Sigmoid colon (tissue), 7 donors: ENCODE measurements around the gene TRAP1. TPM values are rescaled to one million over a fixed set of nuclear protein-coding genes. Genes with fewer than 3 reads are reported as not detected.

Experiments used
- DNase-seq: peaks from one replicate; pipeline ENCODE4 v3.0.0-alpha.2; 2019
- H3K27ac ChIP-seq, 4 donors: fragments of 200-600 bp; sonication (generic); one replicate each; pipeline ENCODE4 v1.5.1; 2016 to 2019; ENCODE audit warnings: mild to moderate bottlenecking in 1 of 4
- H3K27me3 ChIP-seq, 3 donors: fragments of 200-600 bp; sonication (generic); one replicate each; pipeline ENCODE4 v1.5.1; 2019; ENCODE audit warnings: mild to moderate bottlenecking in 1 of 3
- H3K36me3 ChIP-seq, 4 donors: fragments of 200-600 bp; sonication (generic); one replicate each; pipeline ENCODE4 v1.5.1; 2016 to 2019
- H3K4me1 ChIP-seq, 4 donors: fragments of 200-600 bp; sonication (generic); one replicate each; pipeline ENCODE4 v1.5.1; 2017 to 2019
- H3K4me3 ChIP-seq, 4 donors: fragments of 200-600 bp; sonication (generic); one replicate each; pipeline ENCODE4 v1.5.1; 2017 to 2019; ENCODE audit warnings: mild to moderate bottlenecking in 2 of 4, moderate library complexity in 1 of 4
- H3K9me3 ChIP-seq, 4 donors: fragments of 200-600 bp in 3 of 4; sonication (generic) in 3 of 4; one replicate each; pipeline versions ENCODE4 v1.5.1 to v1.6.1; 2013 to 2019
- CTCF ChIP-seq, 4 experiments: fragments of 450-650 bp in 3 of 4; fragments of 200-600 bp in 1 of 4; IDR thresholded peaks; one replicate each; pipeline ENCODE4 v1.5.1; 2016 to 2019; ENCODE audit warnings: antibody characterized with exemption in 4 of 4, mild to moderate bottlenecking in 3 of 4, moderate library complexity in 2 of 4
- EP300 ChIP-seq, 4 donors: sonication (generic); formaldehyde crosslinking; IDR thresholded peaks; one replicate each; pipeline ENCODE4 v1.6.1; 2017; ENCODE audit warnings: antibody characterized with exemption in 4 of 4
- POLR2A ChIP-seq, 2 donors: fragments of 450-650 bp; IDR thresholded peaks; one replicate each; pipeline ENCODE4 v1.6.1; 2016; ENCODE audit warnings: antibody characterized with exemption in 2 of 2, mild to moderate bottlenecking in 2 of 2, moderate library complexity in 2 of 2
- POLR2AphosphoS5 ChIP-seq, 4 donors: sonication (generic); formaldehyde crosslinking; IDR thresholded peaks; one replicate each; pipeline ENCODE4 v1.6.1; 2017; ENCODE audit warnings: antibody characterized with exemption in 4 of 4
- WGBS, 2 donors: extraction: QIAGEN DNeasy Blood & Tissue Kit; methylation state at CpG; one replicate each; pipeline ENCODE4 v1.1.7; 2013; 5-methylcytosine and 5-hydroxymethylcytosine counted together
- intact Hi-C: fragments of 100-400 bp; cut with DNase I; formaldehyde crosslinking; loops from one replicate; pipeline ENCODE4 v1.15.1; 2023
- polyA plus RNA-seq, 3 donors: library from polyadenylated mRNA; stranded (reverse); fragments of 200-250 nt; gene quantifications; one replicate each; pipeline ENCODE4 v1.2.3, GENCODE V29; 2013
- total RNA-seq, 4 donors: library from RNA; depleted of rRNA; stranded (reverse); fragments of >200 nt; gene quantifications; one replicate each; pipeline ENCODE4 v1.1.0, GENCODE V29; 2016
- donor health status: healthy with polysubstance abuse.
- donor health status: Bipolar disorder and iron deficiency.
- donor health status: healthy.

The TRAP1 gene
- total and polyA plus RNA-seq, 7 donors: 17.4 to 64.9 (median 45.6) TPM

- H3K9me3 ChIP-seq: no peaks in the 10 kb centered on the region
- DNase-seq: no peak
- no peak overlapping the region for H3K4me3 ChIP-seq
- intact Hi-C loops: no loop called here
- peaks cover 0 to 17% (median 14%) of the 10 kb centered on the region in 4 donors for H3K4me1 ChIP-seq
- TF ChIP-seq POLR2A (IDR thresholded peaks at IDR 0.05) (no peak), EP300 (IDR thresholded peaks at IDR 0.05) (no peak), POLR2AphosphoS5 (IDR thresholded peaks at IDR 0.05) (no peak), CTCF (IDR thresholded peaks at IDR 0.05) (no peak)
- 95% methylated on average over 9 of the region's 9 CpGs for WGBS, 2 donors
- H3K27me3 ChIP-seq: no peaks in the 10 kb centered on the region
- peaks cover 0 to 57% (median 16%) of the 10 kb centered on the region in 4 donors for H3K36me3 ChIP-seq
- no peak overlapping the region for H3K27ac ChIP-seq
Measured at GRCh38 chr16:3687792-3688191, 29.5 kb downstream of the TRAP1 start.

GRCh38 chr16:3687021-3687420 lies 30.3 kb downstream of the TRAP1 start:
- Histone ChIP-seq H3K27me3 (no peaks in the 10 kb centered on the region), H3K9me3 (no peaks in the 10 kb centered on the region), H3K4me1 (peaks cover 0 to 17% (median 14%) of the 10 kb centered on the region in 4 donors), H3K4me3 (no peak overlapping the region), H3K36me3 (peaks cover 0 to 65% (median 16%) of the 10 kb centered on the region in 4 donors), H3K27ac (no peak overlapping the region)
- 89 to 93% methylated on average over 7 of the region's 7 CpGs for WGBS, 2 donors
- no peak for DNase-seq
- TF ChIP-seq EP300 (IDR thresholded peaks at IDR 0.05): no peak
- TF ChIP-seq POLR2AphosphoS5 (IDR thresholded peaks at IDR 0.05): no peak
- no peak for TF ChIP-seq POLR2A (IDR thresholded peaks at IDR 0.05)
- no peak for TF ChIP-seq CTCF (IDR thresholded peaks at IDR 0.05)
- intact Hi-C loops: no loop called here

GRCh38 chr16:3681206-3681605 lies 36.1 kb downstream of the TRAP1 start:
- Histone ChIP-seq H3K27ac (no peak overlapping the region), H3K27me3 (no peaks in the 10 kb centered on the region), H3K4me3 (no peak overlapping the region), H3K9me3 (no peaks in the 10 kb centered on the region), H3K4me1 (no peaks in the 10 kb centered on the region), H3K36me3 (peaks cover 0 to 95% (median 27%) of the 10 kb centered on the region in 4 donors)
- intact Hi-C loops: no loop called here
- no peak for DNase-seq
- TF ChIP-seq POLR2A (IDR thresholded peaks at IDR 0.05) (no peak), CTCF (IDR thresholded peaks at IDR 0.05) (no peak), EP300 (IDR thresholded peaks at IDR 0.05) (no peak), POLR2AphosphoS5 (IDR thresholded peaks at IDR 0.05) (no peak)
- 93 to 96% methylated on average over 3 of the region's 3 CpGs for WGBS, 2 donors

GRCh38 chr16:3677994-3678393 lies 39.3 kb downstream of the TRAP1 start:
- H3K27me3 ChIP-seq: no peaks in the 10 kb centered on the region
- H3K27ac ChIP-seq: no peak overlapping the region
- intact Hi-C loops: no loop called here
- H3K36me3 ChIP-seq: peaks cover 18 to 95% (median 41%) of the 10 kb centered on the region in 4 donors
- H3K4me3 ChIP-seq: no peak overlapping the region
- H3K4me1 ChIP-seq: no peaks in the 10 kb centered on the region
- H3K9me3 ChIP-seq: no peaks in the 10 kb centered on the region
- no peak for DNase-seq
- 92 to 94% methylated on average over 11 of the region's 11 CpGs for WGBS, 2 donors
- TF ChIP-seq POLR2A (IDR thresholded peaks at IDR 0.05) (no peak), EP300 (IDR thresholded peaks at IDR 0.05) (no peak), POLR2AphosphoS5 (IDR thresholded peaks at IDR 0.05) (no peak), CTCF (IDR thresholded peaks at IDR 0.05) (no peak)

- no peaks in the 10 kb centered on the region for H3K27me3 ChIP-seq
- WGBS, 2 donors: 93 to 96% methylated on average over 24 of the region's 24 CpGs
- H3K9me3 ChIP-seq: no peaks in the 10 kb centered on the region
- H3K27ac ChIP-seq: no peak overlapping the region
- no peak overlapping the region for H3K4me3 ChIP-seq
- H3K36me3 ChIP-seq: peaks cover 18 to 94% (median 42%) of the 10 kb centered on the region in 4 donors
- DNase-seq: no peak
- TF ChIP-seq POLR2AphosphoS5 (IDR thresholded peaks at IDR 0.05): no peak
- TF ChIP-seq CTCF (IDR thresholded peaks at IDR 0.05): no peak
- TF ChIP-seq POLR2A (IDR thresholded peaks at IDR 0.05): no peak
- TF ChIP-seq EP300 (IDR thresholded peaks at IDR 0.05): no peak
- no peaks in the 10 kb centered on the region for H3K4me1 ChIP-seq
- intact Hi-C loops: no loop called here
Measured at GRCh38 chr16:3675601-3676130, 41.7 kb downstream of the TRAP1 start.
